GM12873 (cell line): Measurements from ENCODE around the gene POU2F3.

Experiments used
- CTCF ChIP-seq: IDR thresholded peaks from 2 replicates; pipeline ENCODE4 v1.5.1; 2012; ENCODE audit warnings: low read depth, mild to moderate bottlenecking, moderate library complexity, low read length, control low read depth; ENCODE audit not compliant: insufficient read depth; ENCODE audit errors: missing control alignments

The POU2F3 gene

GRCh38 chr11:120259241-120259640, 19.3 kb downstream of the POU2F3 start:
- no peak for TF ChIP-seq CTCF

- TF ChIP-seq CTCF = no peak
Observed at GRCh38 chr11:120259988-120260565, 20.1 kb downstream of the POU2F3 start.

- no peak for TF ChIP-seq CTCF
Observed at GRCh38 chr11:120260616-120261015, 20.7 kb downstream of the POU2F3 start.

- no peak for TF ChIP-seq CTCF
Observed at GRCh38 chr11:120261321-120261720, 21.4 kb downstream of the POU2F3 start.

GRCh38 chr11:120261931-120262330, 22.0 kb downstream of the POU2F3 start:
- no peak for TF ChIP-seq CTCF

- no peak for TF ChIP-seq CTCF
Observed at GRCh38 chr11:120267319-120267718, 27.4 kb downstream of the POU2F3 start.

GRCh38 chr11:120268686-120269085, 28.7 kb downstream of the POU2F3 start:
- no peak for TF ChIP-seq CTCF
